HG03066 (cell line): ENCODE results near the gene ZNF609.

Experiments used
- ATAC-seq: cut with Tn5 transposase; IDR thresholded peaks from one replicate; pipeline ENCODE4 v1.9.1; 2021; ENCODE audit warnings: low read depth; ENCODE audit not compliant: unreplicated experiment

ZNF609 gene

DNA sequence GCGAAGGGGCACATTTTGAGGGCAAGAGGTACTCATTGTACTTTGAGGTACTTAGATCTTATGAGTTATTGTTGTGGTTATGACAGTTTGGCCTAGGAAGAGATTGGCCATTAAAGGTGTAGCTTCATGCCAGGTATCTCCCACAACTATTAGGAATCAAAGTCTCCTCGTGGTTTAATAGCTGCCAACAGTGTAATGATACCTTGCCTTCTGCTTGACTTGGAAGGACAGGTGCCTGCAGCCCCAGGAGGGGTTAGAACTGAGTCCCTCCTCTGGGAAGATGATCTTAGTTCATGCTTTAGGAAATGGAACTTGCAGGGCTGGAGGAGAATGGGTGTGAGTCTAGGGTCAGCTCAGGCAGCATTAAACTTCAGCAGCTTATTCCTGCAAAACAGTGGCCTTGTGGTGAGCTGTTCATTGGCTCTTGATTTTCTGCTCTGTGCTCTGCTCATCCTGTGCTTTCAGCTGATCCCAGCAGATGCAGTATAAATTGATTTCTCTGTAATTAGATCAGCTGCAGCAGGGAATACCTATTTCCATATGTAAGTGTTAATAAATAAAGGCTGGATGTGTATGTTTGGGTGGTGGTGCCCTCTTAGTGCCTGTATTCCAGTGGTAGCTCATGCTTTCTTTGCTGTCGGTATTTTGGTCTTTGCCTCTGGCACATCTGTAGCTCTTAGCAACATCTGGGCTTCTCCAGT is 40.5 kb downstream of the ZNF609 start:
- no peak for ATAC-seq

DNA sequence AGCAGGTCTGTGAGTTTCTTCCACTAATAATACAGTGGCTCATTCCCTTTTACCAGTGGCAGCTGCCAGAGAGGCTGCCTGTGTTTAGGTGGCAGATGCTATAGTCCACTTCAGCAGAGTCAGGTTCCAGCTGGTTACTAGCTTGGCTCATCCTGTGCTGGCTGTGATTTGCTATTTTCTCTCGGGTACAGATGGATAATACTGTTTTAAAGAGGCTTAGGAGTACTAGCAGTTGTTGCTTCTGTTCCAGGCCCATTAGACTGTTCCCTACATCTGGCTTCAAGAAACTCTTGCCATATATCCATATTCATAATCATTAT is 41.0 kb downstream of the ZNF609 start:
- ATAC-seq: no peak

DNA sequence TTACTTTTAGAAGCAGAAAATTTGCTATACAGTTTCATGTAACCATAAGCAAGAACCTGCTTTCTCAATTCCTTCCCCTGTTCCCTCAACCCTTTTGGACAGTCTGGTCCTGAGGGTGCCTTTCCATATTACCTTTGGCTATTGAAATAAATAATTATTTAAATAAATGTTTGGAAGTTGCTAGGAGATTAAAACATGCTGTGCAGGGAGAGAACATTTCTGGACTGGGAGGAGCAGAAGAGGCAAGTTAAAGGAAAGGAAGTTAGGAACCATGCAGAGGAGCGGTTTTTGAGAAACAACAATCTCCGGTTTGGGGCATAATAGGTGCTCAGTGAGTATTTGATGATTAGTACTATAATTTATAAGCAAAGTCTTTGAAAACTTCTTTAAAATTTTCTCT is 41.8 kb downstream of the ZNF609 start:
- no peak for ATAC-seq

GRCh38 chr15:64502551-64502950 is 42.2 kb downstream of the ZNF609 start:
- ATAC-seq: no peak

DNA sequence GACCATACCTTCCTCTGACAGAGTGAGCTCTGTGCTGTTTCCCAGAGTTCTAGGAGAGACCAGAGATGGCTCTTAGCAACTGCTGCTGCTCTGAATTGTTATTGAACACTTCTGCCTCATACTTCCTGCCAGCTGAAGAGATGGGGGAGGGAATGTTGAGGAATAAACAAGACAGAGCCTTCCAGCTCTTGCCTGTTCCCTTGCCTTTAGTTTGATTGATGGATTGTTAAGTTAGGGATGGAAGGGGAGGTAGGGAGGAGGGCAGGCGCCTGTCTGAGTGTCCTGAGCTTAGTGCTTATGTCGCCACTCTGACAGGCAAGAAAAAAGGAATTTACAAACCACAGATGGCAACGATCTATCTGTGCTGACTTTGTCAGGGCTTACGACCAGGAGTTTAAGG is 42.8 kb downstream of the ZNF609 start:
- ATAC-seq: no peak

DNA sequence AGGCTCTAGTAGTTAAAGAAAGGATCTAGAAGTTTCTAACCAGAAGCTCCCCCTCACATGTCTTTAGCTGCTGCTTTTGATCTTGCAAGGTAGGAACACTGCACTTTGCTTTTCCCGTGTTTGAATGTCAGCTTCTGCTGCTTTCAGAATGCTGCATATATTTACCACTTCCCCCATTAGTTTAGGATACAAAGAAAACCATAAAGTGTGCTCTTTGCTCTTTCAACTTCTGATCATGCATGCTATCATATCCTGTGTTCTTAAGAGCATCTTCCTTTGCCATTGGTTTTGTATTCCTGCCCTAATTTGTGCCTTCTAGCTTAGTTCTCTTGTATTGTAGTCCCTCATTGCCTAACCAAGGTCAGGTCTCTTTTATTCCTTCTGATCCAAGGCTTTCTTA is 43.3 kb downstream of the ZNF609 start:
- ATAC-seq: no peak

GRCh38 chr15:64507293-64507802 is 47.0 kb downstream of the ZNF609 start:
- peak; percentile 70 for ATAC-seq

GRCh38 chr15:64507845-64508244 is 47.5 kb downstream of the ZNF609 start:
- ATAC-seq: no peak

- ATAC-seq: no peak
These were observed 53.4 kb downstream of the ZNF609 start for GRCh38 chr15:64513823-64514222.

- no peak for ATAC-seq
These were observed 54.8 kb downstream of the ZNF609 start for GRCh38 chr15:64515196-64515595.

- ATAC-seq: no peak
These were observed 55.4 kb downstream of the ZNF609 start for GRCh38 chr15:64515825-64516224.

GRCh38 chr15:64519897-64520296 is 59.5 kb downstream of the ZNF609 start:
- no peak for ATAC-seq

DNA sequence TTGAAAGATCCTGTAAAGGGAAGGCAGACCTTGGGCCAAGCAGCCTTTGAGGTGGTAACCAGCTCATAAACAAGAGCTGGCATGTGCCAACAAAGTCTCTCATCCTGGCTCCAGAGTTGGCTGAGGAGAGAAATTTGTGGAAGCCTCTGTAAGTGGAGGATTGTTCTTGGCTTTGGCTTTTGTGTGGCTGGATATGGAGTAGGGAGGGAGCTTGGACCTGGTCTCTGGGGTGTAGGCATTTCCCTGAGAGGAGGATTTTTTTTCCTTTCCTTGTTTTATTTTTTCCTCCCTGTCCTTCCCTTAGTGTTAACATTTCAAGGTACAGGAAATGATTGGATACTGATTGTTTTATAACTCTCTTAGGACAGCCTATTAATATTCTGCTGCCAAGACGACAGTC is 60.8 kb downstream of the ZNF609 start:
- ATAC-seq: no peak

GRCh38 chr15:64521726-64522164 is 61.4 kb downstream of the ZNF609 start:
- no peak for ATAC-seq

DNA sequence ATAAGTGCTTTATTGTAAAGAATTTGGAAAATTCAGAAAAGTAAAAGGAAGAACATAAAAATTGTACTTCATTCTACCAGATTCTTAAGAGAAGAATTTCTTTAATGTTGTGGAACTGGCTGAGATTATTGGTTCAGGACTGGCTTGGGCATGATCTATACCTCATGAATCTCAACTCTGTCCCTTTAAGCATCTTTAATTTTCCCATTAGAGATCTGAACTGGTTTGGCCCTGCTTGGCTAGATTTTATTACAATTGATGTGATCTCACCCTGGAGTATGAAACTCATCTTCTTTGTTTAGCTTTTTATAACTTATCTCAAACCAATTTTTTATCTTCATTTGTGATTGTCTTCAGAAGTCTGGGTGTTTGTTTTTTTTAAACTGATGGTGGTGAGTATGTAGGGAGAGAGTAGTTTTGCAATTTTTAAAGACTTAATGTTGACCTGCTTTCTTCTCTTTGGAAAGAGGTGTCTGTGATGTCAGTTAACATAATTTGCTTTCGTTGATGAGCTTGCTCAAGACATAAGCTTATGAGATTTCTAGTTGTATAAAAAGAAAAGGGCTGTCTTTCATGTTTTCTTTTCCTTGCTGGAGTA is 61.9 kb downstream of the ZNF609 start:
- no peak for ATAC-seq

DNA sequence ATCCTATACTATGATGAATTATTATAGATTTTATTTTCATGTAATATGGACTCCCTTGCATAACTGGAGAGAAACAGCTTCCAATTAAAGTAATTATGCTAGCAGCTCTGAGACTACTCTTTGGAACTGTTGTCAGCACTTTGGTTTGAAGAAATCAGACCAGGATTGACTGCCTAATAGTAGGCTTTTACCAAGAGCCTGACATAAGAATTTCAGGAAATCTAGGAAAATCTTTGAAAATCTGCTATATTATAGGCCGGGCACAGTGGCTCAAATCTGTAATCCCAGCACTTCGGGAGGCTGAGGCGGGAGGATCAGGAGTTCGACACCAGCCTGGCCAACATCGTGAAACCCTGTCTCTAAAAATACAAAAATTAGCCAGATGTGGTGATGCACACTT is 62.9 kb downstream of the ZNF609 start:
- ATAC-seq: no peak

- no peak for ATAC-seq
These were observed 64.4 kb downstream of the ZNF609 start for GRCh38 chr15:64524778-64525177.

DNA sequence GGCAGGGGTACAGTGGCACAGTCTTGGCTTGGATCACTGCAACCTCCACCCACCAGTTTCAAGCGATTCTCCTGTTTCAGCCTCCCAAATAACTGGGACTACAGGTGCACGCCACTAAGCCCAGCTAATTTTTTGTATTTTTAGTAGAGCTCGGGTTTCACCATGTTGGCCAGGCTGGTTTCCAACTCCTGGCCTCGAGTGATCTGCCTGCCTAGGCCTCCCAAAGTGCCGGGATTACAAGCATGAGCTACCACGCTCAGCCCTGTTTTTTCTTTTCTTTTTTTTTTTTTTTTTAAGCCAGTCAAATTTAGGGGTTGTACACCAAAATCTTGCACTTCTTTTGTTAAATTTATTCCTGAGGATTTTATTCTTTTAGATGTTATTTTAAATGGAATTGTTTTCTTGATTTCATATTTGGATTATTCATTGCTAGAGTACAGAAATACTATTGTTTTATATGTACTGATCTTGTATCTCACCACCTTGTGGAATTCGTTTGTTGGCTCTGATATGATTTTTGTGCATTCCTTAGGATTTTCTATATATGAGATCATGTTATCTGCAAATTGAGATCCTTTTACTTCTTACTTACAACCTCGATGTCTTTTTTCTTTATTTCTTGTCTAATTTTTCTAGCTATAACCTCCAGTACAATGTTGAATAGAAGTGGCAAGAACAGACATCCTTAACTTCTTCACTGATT is 65.6 kb downstream of the ZNF609 start:
- ATAC-seq: no peak

- ATAC-seq: no peak
These were observed 67.0 kb downstream of the ZNF609 start for GRCh38 chr15:64527263-64527984.

- ATAC-seq: no peak
These were observed 68.5 kb downstream of the ZNF609 start for GRCh38 chr15:64528871-64529270.

GRCh38 chr15:64530472-64530871 is 70.1 kb downstream of the ZNF609 start:
- no peak for ATAC-seq
